ENCODE results near the gene OR8S1. TPM values are rescaled to one million over a fixed set of nuclear protein-coding genes. Genes with fewer than 3 reads are reported as not detected.

The OR8S1 gene
- total and polyA plus RNA-seq, 2 of the 8 experiments (the other 6 are each of a cell fraction or from before 2014, with no cell fraction given): not detected

- TF ChIP-seq TAF7 (optimal IDR thresholded peaks at IDR 0.05; ENCODE audit: borderline replicate concordance, low read depth, low read length) (no peak), SP1 (IDR thresholded peaks at IDR 0.05; ENCODE audit: low read depth, low read length) (no peak), RBBP5 (IDR thresholded peaks at IDR 0.05; ENCODE audit: borderline replicate concordance, low read depth, low read length) (no peak), GABPA (IDR thresholded peaks at IDR 0.05; ENCODE audit: borderline replicate concordance, insufficient read depth, low read length) (no peak), HDAC2 (IDR thresholded peaks at IDR 0.05; ENCODE audit: borderline replicate concordance in 1 of 2, low read depth in 2 of 2, low read length in 2 of 2) (no peak), TBP (IDR thresholded peaks at IDR 0.05; ENCODE audit: low read depth, low read length) (no peak)
Observed at GRCh38 chr12:48572326-48572725, 46.9 kb downstream of the OR8S1 start (continued).

Other genes starting within 250 kb of the OR8S1 start
- 6.2 and 7.8 TPM in 2 replicates for gene ZNF641, start 174.7 kb upstream of the OR8S1 start, total RNA-seq (2021; fragmentation: NEBNext Ultra II Directional; extraction: Animal tissue kit (Norgen Biotek cat#: 25700))
- 1.5 and 2.4 TPM in 2 replicates for gene ZNF641, start 174.7 kb upstream of the OR8S1 start, polyA plus RNA-seq (2011; rRNA removed)
- gene ANP32D, start 53.1 kb upstream of the OR8S1 start, total RNA-seq (2021; fragmentation: NEBNext Ultra II Directional; extraction: Animal tissue kit (Norgen Biotek cat#: 25700)): not detected in 2 replicates
- gene ANP32D, start 53.1 kb upstream of the OR8S1 start, polyA plus RNA-seq (2011; rRNA removed): not detected in 2 replicates
- gene C12orf54, start 43.1 kb upstream of the OR8S1 start, total RNA-seq (2021; fragmentation: NEBNext Ultra II Directional; extraction: Animal tissue kit (Norgen Biotek cat#: 25700)): not detected in 2 replicates
- gene C12orf54, start 43.1 kb upstream of the OR8S1 start, polyA plus RNA-seq (2011; rRNA removed): not detected in 2 replicates
- gene LALBA, start 44.4 kb downstream of the OR8S1 start, total RNA-seq (2021; fragmentation: NEBNext Ultra II Directional; extraction: Animal tissue kit (Norgen Biotek cat#: 25700)): not detected in 2 replicates
- not detected in 2 replicates for gene LALBA, start 44.4 kb downstream of the OR8S1 start, polyA plus RNA-seq (2011; rRNA removed)
- 46.1 and 48.4 TPM in 2 replicates for gene KANSL2, start 156.6 kb downstream of the OR8S1 start, total RNA-seq (2021; fragmentation: NEBNext Ultra II Directional; extraction: Animal tissue kit (Norgen Biotek cat#: 25700))
- gene KANSL2, start 156.6 kb downstream of the OR8S1 start, polyA plus RNA-seq (2011; rRNA removed): 48.3 and 50.7 TPM in 2 replicates
- gene CCNT1, start 191.1 kb downstream of the OR8S1 start, total RNA-seq (2021; fragmentation: NEBNext Ultra II Directional; extraction: Animal tissue kit (Norgen Biotek cat#: 25700)): 44.3 and 45.9 TPM in 2 replicates
- 10.8 and 13.2 TPM in 2 replicates for gene CCNT1, start 191.1 kb downstream of the OR8S1 start, polyA plus RNA-seq (2011; rRNA removed)

Measured in H1 (cell line).